MM.1S (cell line): ENCODE measurements around the gene IL12A.

Source experiments
- DNase-seq: peaks from one replicate; pipeline ENCODE4 v3.0.0-alpha.2; 2015
- H2AFZ ChIP-seq: fragments of 300-600 bp; sonication (generic); 2 replicates; pipeline ENCODE4 v1.6.0; 2016; ENCODE audit warnings: antibody characterized with exemption, low read length
- H3F3A ChIP-seq: fragments of 300-600 bp; sonication (generic); 2 replicates; pipeline ENCODE4 v1.6.1; 2016; ENCODE audit warnings: mild to moderate bottlenecking, antibody characterized with exemption, low read length, moderate library complexity, mixed read lengths; ENCODE audit not compliant: insufficient read depth
- H3K27ac ChIP-seq: fragments of 300-600 bp; sonication (generic); 2 replicates; pipeline ENCODE4 v1.5.1; 2016; ENCODE audit warnings: mild to moderate bottlenecking, low read length
- H3K27me3 ChIP-seq: fragments of 300-600 bp; sonication (generic); replicated peaks from 2 replicates; pipeline ENCODE4 v1.6.0; 2016; ENCODE audit warnings: low read length; ENCODE audit not compliant: insufficient read depth
- H3K36me3 ChIP-seq: fragments of 300-600 bp; sonication (generic); replicated peaks from 2 replicates; pipeline ENCODE4 v1.6.1; 2016; ENCODE audit warnings: mild to moderate bottlenecking, low read length, mixed read lengths; ENCODE audit not compliant: insufficient read depth
- H3K4me1 ChIP-seq: fragments of 300-600 bp; sonication (generic); 2 replicates; pipeline ENCODE4 v1.6.1; 2016; ENCODE audit warnings: low read length, mixed read lengths
- H3K4me2 ChIP-seq: fragments of 300-600 bp; sonication (generic); 2 replicates; pipeline ENCODE4 v1.6.0; 2016; ENCODE audit warnings: low read depth, low read length
- H3K4me3 ChIP-seq: fragments of 300-600 bp; sonication (generic); 2 replicates; pipeline ENCODE4 v1.5.1; 2016; ENCODE audit warnings: low read length, mixed read lengths
- H3K79me2 ChIP-seq: fragments of 300-600 bp; sonication (generic); 2 replicates; pipeline ENCODE4 v1.6.1; 2016; ENCODE audit warnings: mixed run types, low read length, mixed read lengths
- H3K9ac ChIP-seq: fragments of 300-600 bp; sonication (generic); 2 replicates; pipeline ENCODE4 v1.6.1; 2016; ENCODE audit warnings: low read length, mixed read lengths
- H3K9me2 ChIP-seq: fragments of 300-600 bp; sonication (generic); replicated peaks from 2 replicates; pipeline ENCODE4 v1.6.1; 2016; ENCODE audit warnings: mild to moderate bottlenecking, low read length, mixed read lengths; ENCODE audit not compliant: insufficient read depth
- H3K9me3 ChIP-seq: fragments of 300-600 bp; sonication (generic); replicated peaks from 2 replicates; pipeline ENCODE4 v1.6.1; 2016; ENCODE audit warnings: mild to moderate bottlenecking, low read length, mixed read lengths; ENCODE audit not compliant: insufficient read depth
- H4K20me1 ChIP-seq: fragments of 300-600 bp; sonication (generic); 2 replicates; pipeline ENCODE4 v1.6.1; 2016; ENCODE audit warnings: mild to moderate bottlenecking, low read length, moderate library complexity, mixed read lengths; ENCODE audit not compliant: insufficient read depth
- EZH2 ChIP-seq: fragments of 300-600 bp; sonication (generic); optimal IDR thresholded peaks from 2 replicates; pipeline ENCODE3; 2017; ENCODE audit warnings: low read depth, mild to moderate bottlenecking, antibody characterized with exemption, low read length, mixed read lengths
- EZH2phosphoT487 ChIP-seq: fragments of 300-600 bp; sonication (generic); IDR thresholded peaks from 2 replicates; pipeline ENCODE4 v1.6.1; 2018; ENCODE audit warnings: antibody characterized with exemption, low read length
- TF ChIP-seq, protein P1 (sequence below): fragments of 300-600 bp; sonication (generic); IDR thresholded peaks from 2 replicates; pipeline ENCODE4 v1.5.1; 2016; ENCODE audit warnings: antibody characterized with exemption, low read length, mixed read lengths

IL12A gene

DNA sequence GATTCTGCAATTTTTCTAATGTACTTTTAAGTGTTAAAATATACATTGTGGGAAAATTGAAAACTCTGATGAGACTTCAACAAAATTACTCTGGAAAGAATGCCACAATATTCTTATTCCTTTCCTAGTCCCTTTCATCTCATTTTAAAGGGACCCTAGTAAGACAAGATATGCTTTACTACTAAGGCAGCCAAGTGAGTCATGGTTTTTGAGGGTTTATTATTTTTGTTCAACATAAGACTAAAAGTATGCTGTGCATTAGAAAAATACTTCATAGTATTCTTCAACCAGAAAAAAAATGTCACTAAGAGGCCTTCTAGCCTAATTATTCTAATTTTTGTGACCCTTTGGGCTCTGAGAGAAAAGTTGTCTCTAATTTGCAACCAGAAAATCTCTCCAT, 7.4 kb downstream of the IL12A start:
- TF ChIP-seq EZH2, result no peak
- TF ChIP-seq, protein P1, sequence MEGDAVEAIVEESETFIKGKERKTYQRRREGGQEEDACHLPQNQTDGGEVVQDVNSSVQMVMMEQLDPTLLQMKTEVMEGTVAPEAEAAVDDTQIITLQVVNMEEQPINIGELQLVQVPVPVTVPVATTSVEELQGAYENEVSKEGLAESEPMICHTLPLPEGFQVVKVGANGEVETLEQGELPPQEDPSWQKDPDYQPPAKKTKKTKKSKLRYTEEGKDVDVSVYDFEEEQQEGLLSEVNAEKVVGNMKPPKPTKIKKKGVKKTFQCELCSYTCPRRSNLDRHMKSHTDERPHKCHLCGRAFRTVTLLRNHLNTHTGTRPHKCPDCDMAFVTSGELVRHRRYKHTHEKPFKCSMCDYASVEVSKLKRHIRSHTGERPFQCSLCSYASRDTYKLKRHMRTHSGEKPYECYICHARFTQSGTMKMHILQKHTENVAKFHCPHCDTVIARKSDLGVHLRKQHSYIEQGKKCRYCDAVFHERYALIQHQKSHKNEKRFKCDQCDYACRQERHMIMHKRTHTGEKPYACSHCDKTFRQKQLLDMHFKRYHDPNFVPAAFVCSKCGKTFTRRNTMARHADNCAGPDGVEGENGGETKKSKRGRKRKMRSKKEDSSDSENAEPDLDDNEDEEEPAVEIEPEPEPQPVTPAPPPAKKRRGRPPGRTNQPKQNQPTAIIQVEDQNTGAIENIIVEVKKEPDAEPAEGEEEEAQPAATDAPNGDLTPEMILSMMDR, result no peak
- no peak for TF ChIP-seq EZH2phosphoT487
- no peak for DNase-seq
- no peak overlapping the region for H3K4me2 ChIP-seq
- H3K4me1 ChIP-seq, result no peaks in the 10 kb centered on the region
- no peaks in the 10 kb centered on the region for H3K27me3 ChIP-seq
- no peaks in the 10 kb centered on the region for H3K9me3 ChIP-seq
- no peak overlapping the region for H3K9ac ChIP-seq
- H3F3A ChIP-seq, result no peaks in the 10 kb centered on the region
- no peak overlapping the region for H3K27ac ChIP-seq
- 0 out of 2 replicates have a peak, but pooled peaks cover 2% of the 10 kb centered on the region for H3K36me3 ChIP-seq
- H3K4me3 ChIP-seq, result no peak overlapping the region
- H3K79me2 ChIP-seq, result no peaks in the 10 kb centered on the region
- H3K9me2 ChIP-seq, result no peaks in the 10 kb centered on the region
- H2AFZ ChIP-seq, result no peak overlapping the region
- H4K20me1 ChIP-seq, result no peaks in the 10 kb centered on the region

DNA sequence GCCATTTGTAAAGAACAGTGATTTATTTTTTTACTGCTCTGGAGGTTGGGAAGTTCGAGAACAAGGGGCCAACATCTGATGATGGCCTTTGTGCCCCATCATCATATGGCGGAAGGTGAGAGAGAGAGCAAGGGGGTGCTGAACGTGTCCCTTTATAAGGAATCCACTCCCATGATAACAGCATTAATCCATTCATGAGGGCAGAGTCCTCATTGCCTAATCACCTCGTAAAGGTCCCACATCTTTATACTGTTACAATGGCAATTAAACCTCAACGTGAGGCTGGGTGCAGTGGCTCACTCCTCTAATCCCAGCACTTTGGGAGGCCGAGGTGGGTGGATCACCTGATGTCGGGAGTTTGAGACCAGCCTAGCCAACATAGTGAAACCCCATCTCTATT, 8.3 kb downstream of the IL12A start:
- no peaks in the 10 kb centered on the region for H3K9me3 ChIP-seq
- no peaks in the 10 kb centered on the region for H4K20me1 ChIP-seq
- no peaks in the 10 kb centered on the region for H3F3A ChIP-seq
- H3K27ac ChIP-seq, result no peak overlapping the region
- TF ChIP-seq, protein P1, result no peak
- TF ChIP-seq EZH2phosphoT487 (no peak), EZH2 (no peak)
- no peaks in the 10 kb centered on the region for H3K9me2 ChIP-seq
- H3K79me2 ChIP-seq, result no peaks in the 10 kb centered on the region
- DNase-seq, result no peak
- H3K9ac ChIP-seq, result no peak overlapping the region
- H3K27me3 ChIP-seq, result no peaks in the 10 kb centered on the region
- H3K4me2 ChIP-seq, result no peak overlapping the region
- no peaks in the 10 kb centered on the region for H3K4me1 ChIP-seq
- 0 out of 2 replicates have a peak, but pooled peaks cover 2% of the 10 kb centered on the region for H3K36me3 ChIP-seq
- no peak overlapping the region for H3K4me3 ChIP-seq
- no peak overlapping the region for H2AFZ ChIP-seq

DNA sequence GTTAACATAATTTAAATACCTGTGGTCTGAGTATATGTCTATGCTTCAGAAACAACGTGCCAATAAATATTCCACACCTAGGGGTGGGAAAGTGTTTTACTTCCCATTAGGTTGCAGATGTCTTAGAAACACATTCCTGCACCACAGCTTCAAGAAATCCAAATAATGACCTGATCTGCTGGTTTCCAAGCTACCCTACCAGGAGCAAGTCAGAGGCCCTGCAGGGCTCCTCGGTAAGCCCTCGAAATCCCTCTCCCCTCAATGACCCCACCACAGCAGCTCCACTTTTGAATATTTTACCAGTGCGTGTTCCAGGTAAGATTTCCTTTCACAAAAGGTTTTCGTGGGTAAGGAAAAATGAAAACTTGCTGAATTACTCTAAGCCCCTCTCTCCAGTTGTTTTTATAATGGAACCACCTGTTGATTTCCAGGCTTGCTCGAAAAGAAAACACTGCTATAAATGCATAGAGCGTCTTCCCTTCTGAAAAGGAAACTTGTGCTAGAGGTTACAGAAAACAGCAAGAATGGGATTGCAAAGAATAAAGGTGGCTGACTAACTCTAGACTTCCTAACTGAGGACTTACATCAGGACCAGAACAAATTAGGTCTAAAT, 12.6 kb downstream of the IL12A start:
- TF ChIP-seq EZH2phosphoT487 (no peak), EZH2 (no peak)
- TF ChIP-seq, protein P1, result no peak
- Histone ChIP-seq H3K36me3 (no peaks in the 10 kb centered on the region), H3K4me1 (peaks cover 11% of the 10 kb centered on the region), H3K9me3 (no peaks in the 10 kb centered on the region), H3K9ac (no peak overlapping the region), H3K9me2 (no peaks in the 10 kb centered on the region), H4K20me1 (no peaks in the 10 kb centered on the region), H3K79me2 (no peaks in the 10 kb centered on the region), H3K27me3 (no peaks in the 10 kb centered on the region), H3K4me2 (no peak overlapping the region), H3K4me3 (no peak overlapping the region), H3K27ac (no peak overlapping the region), H2AFZ (no peak overlapping the region), H3F3A (no peaks in the 10 kb centered on the region)
- DNase-seq, result no peak
